NCI-H82 treated with DMSO at 0.1 percent for 48 hours (cell line): ENCODE measurements around the gene FOXN3.
"Not testable (repeated sequence)": the region's sequence is repeated elsewhere in the genome, so short reads cannot be mapped to it uniquely, and the experiment has no call there.

Experiments
- DNase-seq: peaks from one replicate; lab custom pipeline; 2025; ENCODE audit not compliant: unreplicated experiment; lab: John Stamatoyannopoulos, UW

FOXN3 gene

GRCh38 chr14:89141862-89142261 lies 275.2 kb downstream of the FOXN3 start:
- DNase-seq: no peak

GRCh38 chr14:89140326-89140725 lies 276.7 kb downstream of the FOXN3 start:
- DNase-seq: no peak

- DNase-seq: no peak
Observed at GRCh38 chr14:89139404-89140247, 277.4 kb downstream of the FOXN3 start.

- no peak for DNase-seq
Observed at GRCh38 chr14:89138846-89139245, 278.2 kb downstream of the FOXN3 start.

- no peak for DNase-seq
Observed at GRCh38 chr14:89137526-89138163, 279.4 kb downstream of the FOXN3 start.

GRCh38 chr14:89136587-89136986 lies 280.4 kb downstream of the FOXN3 start:
- DNase-seq: no peak

GRCh38 chr14:89134640-89135039 lies 282.4 kb downstream of the FOXN3 start:
- DNase-seq: no peak

- no peak for DNase-seq
Observed at GRCh38 chr14:89131004-89131750, 285.9 kb downstream of the FOXN3 start.

GRCh38 chr14:89129570-89129969 lies 287.5 kb downstream of the FOXN3 start:
- no peak for DNase-seq

- no peak for DNase-seq
Observed at GRCh38 chr14:89128311-89129026, 288.6 kb downstream of the FOXN3 start.

GRCh38 chr14:89126461-89126860 lies 290.6 kb downstream of the FOXN3 start:
- no peak for DNase-seq

- no peak for DNase-seq
Observed at GRCh38 chr14:89125216-89125615, 291.8 kb downstream of the FOXN3 start.

GRCh38 chr14:89123851-89124250 lies 293.2 kb downstream of the FOXN3 start:
- DNase-seq: no peak

- DNase-seq: no peak
Observed at GRCh38 chr14:89123215-89123614, 293.8 kb downstream of the FOXN3 start.

- DNase-seq: no peak
Observed at GRCh38 chr14:89121968-89122620, 294.9 kb downstream of the FOXN3 start.

- peak; percentile 34 for DNase-seq
Observed at GRCh38 chr14:89117012-89117411, 300.0 kb downstream of the FOXN3 start.

GRCh38 chr14:89114109-89114508 lies 302.9 kb downstream of the FOXN3 start:
- no peak for DNase-seq

GRCh38 chr14:89112720-89113119 lies 304.3 kb downstream of the FOXN3 start:
- DNase-seq: no peak

- not testable (repeated sequence) for DNase-seq
Observed at GRCh38 chr14:89111766-89112543, 305.1 kb downstream of the FOXN3 start.

GRCh38 chr14:89111232-89111631 lies 305.8 kb downstream of the FOXN3 start:
- not testable (repeated sequence) for DNase-seq
